Measurements from ENCODE around the gene BTC.
"Not testable (repeated sequence)": the region's sequence is repeated elsewhere in the genome, so short reads cannot be mapped to it uniquely, and the experiment has no call there.

The BTC gene, protein sequence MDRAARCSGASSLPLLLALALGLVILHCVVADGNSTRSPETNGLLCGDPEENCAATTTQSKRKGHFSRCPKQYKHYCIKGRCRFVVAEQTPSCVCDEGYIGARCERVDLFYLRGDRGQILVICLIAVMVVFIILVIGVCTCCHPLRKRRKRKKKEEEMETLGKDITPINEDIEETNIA

DNA sequence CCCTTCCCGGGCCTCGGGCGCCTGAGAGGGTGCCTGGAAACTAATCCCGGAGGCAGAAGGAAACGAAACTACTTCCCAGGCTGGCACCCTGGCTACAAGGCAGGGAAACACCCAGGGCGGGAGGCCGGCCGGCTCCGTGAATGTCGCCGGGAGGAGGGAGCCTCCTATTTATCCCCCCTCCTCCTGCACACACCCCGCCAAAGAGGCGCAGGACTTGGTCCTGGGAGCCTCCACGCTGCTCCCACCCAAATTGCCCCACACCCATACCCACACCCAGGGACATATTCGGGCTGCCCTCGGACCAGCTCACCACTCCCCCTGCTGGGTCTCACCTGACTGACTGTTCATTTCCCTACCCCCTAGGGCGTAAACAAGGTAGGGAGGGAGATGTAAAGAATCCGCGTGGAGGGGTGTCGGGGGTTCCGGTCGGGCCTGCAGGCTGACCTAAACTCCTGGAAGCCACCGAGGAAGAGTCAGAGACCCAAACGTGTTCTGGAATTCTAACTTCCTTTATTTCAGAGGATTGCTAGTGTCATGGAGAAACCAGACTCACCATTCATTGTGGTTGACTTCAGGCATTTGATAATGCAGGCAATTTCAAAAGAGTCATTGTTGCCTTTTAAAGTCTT lies at the start of gene BTC:
Gene BTC (minus strand): TSS at position 142 of the 629 bp plus-strand sequence. CDS start 198 bp downstream, outside the sequence.
- DNase-seq: no peak

DNA sequence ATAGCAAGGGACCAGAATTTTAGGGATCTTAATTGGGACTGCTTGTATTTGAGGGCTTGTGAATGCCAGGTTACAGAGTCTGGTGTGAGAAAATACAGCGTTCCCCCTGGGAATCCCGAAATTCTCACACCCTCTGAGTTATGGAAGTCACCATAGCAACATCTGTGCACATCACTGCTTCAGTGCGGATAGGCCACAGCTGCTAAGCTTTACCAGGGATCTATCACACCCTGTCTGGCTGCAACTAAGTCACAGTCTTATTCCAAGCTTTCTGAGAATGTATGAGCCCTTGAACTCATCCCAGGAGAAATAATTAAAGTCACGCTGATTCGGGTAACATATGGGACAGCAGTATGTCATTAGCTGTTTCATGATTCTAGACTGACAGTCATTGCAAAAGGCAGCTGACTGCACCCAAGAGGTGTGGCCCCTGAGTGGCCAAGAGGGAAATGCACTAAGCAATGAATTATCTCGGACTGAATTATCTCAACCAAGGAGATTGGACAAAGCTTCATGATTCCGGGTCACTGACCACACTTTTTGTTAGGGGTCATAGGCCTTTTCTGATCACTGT lies 46.7 kb upstream of the BTC start:
- DNase-seq: no peak

DNA sequence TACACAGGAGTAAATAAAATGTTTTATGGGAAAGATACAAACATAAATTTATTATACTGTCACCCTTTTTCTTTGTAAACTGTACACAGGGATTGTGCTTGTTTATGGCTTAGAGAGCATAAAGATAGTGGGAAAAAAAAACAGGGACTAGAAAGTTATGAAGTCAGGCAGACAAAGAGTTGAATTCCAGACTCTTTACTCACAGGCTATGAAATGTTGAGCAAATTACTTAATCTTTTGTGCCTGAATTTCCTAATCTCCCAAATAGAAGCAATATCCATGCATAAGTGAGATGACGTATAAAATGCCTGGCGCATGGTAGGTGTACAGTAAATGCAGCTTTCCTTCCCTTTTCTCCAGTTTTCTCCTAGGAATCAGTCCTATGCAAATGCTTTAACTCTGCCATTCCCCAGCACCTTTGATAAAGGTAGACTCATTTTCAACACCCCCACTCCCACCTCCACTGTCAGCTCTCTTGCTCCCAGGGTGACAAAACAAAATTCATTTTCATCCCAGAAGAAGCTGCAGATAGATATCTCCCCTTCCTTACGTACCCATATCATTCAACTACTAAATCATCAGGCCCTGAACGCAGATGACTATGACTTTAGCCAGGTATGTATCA lies 44.5 kb upstream of the BTC start:
- DNase-seq: no peak

DNA sequence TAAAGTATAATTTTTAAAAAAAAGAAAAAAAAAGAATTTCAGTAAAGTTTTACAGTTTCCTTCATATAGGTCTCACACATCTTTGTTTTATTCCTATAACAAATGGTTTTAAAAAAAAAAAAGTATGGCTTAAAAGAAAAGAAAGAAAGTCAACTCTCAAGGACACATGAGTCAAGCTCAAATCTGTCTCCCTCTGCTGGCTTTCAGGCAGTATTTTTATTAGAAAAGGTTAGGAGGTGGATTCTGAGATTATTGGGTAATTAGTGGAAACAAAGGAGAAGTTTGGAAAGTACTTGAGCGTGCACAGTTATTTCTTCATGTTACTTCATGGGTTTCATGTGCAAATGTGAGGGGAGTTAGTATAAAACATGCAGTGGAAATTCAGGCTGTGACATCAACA lies 36.6 kb upstream of the BTC start:
- DNase-seq: no peak

DNA sequence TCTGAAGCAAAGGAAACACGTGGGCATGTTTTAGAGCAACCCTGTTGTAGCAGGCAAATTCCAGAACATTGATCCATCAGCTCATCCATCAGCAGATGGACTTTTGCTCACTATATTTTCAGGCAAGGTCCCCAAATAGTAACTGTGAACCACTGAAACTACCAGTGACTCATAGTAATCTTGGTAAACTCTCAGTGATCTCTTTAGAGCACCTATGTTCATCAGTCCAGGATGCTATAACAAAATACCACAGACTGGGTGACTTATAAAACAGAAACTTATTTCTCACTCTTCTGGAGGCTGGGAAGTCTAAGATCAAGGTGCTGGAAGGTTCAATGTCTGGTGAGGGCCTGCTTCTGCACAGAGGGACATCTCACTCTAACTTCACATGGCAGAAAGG lies 28.9 kb upstream of the BTC start:
- DNase-seq: no peak

DNA sequence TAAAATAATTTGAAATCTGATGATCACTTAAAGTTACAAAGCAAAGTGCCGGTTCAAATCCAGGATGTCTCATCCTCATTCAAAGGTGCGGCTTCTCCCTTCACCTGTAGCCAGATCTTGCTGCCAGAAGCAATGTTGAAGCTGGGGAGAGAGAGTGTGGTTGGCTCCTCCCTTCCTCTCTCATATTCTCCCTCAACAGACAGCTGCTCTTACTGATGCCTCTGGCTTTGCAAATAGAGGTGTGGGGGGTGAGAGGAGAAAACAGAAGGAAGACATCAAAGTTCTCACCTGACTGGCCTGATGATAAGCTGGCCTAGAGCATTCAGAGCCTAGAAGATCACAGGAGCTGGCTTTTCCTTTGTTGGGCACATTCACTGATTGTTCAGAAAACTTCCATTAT lies 28.3 kb upstream of the BTC start:
- no peak for DNase-seq

DNA sequence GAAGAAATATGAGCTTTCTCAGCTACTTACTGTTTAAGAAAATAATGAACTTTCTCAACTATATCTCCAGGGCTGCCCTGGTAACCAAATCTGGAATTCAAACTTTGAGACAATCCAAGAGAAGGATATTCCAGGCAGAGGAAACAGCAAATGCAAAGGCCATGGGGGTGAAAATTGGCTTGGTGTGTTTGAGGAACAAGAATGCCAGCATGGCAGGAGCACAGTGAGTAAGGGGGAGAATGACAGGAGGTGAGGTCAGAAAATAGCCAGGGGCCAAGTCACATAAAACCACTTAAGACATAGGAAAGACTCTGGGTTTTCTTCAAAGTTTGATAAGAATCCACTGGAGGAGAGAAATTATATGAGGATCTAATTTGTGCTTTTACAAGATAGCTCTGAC lies 27.2 kb upstream of the BTC start:
- DNase-seq: no peak

DNA sequence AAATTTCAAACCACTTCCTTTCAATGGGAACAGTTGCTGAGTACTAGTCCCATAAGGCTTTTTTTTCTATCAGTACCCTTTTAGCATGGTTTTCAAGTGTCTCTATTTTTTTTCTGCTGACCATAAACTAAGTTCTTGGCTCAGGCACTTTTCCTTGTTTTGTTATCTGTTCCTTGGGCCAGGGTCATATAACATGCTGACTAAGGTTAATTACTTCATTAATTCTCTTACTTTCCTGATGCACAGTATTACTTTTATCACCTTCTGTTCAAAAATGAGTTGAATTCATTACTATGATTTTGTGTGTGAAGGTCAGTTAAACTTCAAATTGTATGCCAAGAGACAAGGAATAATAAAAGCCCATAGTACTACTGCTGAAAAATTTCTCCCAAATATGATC lies 19.7 kb upstream of the BTC start:
- no peak for DNase-seq

DNA sequence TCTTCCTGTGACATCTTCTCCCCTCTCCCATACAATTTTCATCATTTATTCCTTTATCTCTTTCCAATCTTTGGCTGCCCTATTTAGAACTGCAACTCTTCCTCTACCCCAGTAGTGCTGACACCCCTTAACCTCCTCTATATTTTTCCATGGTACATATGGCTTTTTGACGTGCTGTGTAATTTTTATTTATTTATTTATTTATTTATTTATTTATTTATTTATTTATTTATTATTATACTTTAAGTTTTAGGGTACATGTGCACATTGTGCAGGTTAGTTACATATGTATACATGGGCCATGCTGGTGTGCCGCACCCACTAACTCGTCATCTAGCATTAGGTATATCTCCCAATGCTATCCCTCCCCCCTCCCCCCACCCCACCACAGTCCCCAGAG lies 17.7 kb upstream of the BTC start:
- DNase-seq: not testable (repeated sequence)

DNA sequence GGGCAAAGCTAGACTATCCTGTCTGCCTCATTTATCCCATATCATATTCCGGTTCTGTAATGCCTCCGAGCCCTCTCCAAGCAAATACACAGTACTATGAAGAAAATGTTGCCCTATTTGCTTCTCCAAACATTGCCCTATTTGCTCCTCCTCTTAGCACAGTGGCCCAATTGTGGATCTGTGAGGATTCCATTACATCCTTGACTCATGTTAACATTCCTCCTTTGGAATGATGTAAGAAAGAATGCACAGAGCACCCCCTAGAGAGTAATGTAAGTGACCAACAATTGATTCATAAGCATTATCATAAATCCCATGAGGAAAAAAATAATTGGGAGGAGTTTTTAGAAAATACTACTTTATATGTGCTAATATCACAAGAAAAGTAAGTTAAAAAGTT lies 11.3 kb upstream of the BTC start:
- DNase-seq: no peak

DNA sequence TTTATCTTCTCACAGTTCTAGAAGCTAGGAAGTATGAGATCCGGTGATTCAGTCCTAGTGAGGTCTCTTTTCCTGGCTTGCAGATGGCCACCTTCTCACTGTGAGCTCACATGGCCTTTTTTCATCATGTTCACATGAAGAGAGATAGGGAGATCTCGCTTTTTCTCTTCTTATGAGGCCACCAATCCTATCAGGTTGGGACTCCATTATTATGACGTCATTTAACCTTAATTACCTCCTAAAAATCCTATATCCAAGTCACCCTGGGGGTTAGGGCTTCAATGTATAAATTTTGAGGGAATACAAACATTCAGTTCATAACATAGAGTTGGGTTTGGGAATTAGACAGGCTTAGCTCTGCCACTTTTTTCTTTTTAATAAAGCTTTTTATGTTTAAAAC lies 6.0 kb upstream of the BTC start:
- no peak for DNase-seq

DNA sequence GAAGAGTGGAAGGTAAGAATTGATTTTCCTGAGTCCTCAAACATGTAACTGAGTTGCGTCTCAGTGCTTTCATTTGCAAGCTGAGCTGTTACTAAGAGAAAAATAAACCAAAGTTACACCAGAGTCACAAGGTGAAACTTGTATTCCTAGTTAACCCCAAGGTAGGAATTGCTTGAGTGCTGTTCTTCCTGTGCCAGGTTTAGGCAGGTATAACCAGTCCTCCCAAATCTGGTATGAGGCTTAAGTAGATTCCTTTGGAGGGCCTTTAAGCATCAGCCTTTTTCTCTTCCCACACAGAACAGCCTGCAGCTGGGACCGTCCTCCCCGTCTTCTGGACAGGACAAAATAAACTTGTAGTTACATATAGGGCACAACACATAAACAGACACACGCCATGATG lies 2.3 kb upstream of the BTC start:
- no peak for DNase-seq

DNA sequence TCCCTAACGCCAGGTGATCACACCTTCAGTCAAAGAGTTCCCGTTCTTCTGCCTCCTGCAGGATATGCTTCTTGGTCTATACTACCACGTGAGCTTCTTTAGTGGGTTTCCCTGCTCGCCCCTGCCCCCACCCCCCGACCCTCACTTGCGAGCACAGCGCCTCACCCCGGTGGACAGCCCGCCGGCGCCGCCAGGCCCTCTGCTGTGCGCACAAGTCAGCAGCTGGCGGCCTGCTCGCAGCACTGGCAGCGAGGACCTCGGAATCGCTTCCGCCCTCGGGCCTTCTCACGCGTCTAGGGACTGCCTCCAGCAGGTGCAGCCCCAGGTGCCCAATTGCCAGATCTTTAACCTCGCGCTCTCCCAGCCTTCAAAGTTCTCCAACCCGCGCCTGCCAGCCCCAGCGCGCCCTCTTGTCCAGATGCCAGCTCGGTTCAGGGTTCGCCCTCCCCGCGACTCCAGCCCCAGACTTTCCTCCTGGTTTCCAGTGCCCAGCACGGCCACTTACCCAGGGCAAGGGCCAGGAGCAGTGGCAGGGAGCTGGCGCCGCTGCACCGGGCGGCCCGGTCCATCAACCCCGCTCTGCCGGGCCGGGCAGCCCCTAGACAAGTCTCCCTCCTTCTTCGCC lies 454 bp downstream of the BTC start:
- no peak for DNase-seq

DNA sequence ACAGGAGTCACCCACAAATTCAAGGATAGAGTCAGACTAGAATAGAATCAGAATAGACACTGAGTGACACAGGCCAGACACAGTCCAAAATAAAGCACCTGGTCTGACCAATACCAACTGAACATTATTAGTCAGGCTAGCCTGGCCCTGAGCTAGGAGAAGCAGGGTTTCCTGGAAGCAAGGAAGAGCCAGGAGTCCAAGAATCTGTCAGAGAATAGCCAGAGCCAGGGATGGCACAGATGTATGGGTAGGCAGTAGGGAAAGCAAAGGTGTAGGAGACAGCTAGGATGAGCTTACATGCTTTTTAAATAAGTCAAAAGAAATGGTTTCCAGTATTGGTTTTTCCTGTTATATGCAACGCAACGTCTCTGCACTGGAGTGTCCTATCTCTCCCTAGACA lies 3.7 kb downstream of the BTC start:
- DNase-seq: no peak

DNA sequence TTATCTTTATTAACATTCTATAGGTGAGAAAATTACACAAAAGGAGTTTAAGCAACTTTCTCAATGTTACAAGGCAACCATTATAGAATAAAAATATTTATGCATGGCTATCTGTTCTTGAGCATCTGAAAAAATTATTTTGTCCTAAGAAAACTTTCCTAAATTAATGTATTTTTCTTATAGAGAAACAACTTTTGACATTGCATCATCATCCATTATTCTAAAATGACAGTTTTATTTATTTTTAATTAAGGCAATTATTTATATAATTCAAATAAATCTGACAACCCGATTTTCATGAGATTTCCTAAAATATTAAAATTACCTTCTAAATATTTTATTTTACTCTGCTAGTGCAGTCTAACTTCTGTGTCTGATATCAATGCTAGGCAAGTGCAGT lies 4.8 kb downstream of the BTC start:
- DNase-seq: no peak

DNA sequence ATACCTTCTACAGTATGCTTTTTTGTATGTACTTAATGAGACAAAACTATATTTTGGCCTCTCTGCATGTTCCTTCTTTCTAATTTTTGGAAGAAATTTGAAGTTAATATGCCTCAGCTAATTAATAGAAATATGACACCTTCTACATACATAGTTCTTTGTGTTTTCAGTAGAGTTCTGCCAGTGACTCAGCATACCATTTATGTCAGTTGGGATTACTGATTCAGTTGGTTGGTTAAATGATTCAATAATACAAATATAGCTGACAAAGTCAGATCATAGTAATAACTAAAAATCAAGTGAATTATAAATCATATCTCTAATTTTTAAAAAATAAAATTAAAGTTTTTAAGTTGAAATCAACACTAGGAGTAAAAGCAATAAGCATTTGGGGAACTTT lies 16.8 kb downstream of the BTC start:
- DNase-seq: no peak

DNA sequence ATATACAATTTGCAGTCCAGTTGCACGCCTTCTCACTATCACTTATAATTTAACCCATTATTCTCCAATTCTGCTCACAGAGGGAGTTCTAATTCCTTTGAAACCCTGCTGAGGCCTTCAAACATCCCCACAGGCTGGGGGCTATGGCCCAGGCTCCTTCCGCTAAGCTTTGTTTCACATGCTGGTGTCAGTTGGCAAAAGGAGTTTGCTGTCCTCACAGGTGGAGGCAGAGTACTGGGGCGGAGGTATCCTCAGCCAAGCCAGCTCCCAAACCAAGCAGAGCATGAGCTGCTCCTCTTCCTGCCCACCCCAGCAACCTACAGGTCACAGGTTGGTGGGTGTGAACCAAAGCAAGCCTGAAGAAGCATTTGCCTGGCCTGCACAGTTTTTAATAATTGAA lies 21.5 kb downstream of the BTC start:
- DNase-seq: no peak

DNA sequence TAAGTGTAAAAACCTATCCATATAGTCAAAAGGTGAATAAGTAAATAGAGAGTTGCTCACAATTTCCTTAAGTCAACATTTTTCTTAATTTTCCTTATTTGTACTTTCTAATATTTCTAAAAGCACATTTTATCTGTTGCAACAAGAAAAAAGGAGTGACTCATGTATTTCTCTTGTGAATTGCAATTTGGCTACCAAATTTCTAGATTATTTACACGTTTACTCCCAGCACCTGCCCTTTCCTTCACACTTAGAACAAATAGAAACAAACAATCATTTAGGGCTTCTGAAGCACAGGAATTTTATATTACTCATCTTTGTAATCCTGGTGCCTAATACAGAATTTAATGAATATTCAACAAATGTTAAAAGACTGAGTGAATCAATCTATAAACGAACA lies 22.2 kb downstream of the BTC start:
- no peak for DNase-seq

DNA sequence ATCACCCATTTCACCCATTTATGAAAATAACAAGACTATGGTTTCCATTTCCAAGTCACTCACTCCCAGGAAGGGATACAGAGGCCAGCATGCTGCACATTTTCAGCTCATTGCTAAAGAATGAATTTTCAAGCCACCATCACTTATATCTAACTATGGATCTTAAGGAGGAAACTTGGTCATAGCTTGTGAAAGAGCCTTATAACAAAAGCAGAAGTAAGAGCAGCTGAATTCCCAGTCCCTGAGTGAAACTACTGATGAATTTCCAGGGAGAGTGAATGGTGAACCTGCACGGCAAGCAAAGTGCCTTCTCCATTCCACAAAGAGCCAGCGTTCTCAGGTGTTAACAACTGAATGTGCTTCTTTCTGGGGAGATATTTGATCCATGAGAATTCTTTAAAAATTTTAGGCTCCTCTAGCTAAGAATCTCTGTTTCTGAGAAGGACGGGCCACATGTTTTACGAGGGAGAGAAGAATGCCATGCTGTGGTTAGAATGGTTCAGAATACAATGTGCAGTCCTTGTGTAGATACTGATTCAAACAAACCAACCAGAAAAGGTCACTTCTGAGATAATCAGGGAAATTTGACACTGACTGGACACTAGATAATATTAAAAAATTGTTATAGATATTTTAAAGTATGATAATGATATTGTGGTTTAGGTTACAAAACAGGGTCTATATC lies 24.0 kb downstream of the BTC start:
- DNase-seq: no peak

DNA sequence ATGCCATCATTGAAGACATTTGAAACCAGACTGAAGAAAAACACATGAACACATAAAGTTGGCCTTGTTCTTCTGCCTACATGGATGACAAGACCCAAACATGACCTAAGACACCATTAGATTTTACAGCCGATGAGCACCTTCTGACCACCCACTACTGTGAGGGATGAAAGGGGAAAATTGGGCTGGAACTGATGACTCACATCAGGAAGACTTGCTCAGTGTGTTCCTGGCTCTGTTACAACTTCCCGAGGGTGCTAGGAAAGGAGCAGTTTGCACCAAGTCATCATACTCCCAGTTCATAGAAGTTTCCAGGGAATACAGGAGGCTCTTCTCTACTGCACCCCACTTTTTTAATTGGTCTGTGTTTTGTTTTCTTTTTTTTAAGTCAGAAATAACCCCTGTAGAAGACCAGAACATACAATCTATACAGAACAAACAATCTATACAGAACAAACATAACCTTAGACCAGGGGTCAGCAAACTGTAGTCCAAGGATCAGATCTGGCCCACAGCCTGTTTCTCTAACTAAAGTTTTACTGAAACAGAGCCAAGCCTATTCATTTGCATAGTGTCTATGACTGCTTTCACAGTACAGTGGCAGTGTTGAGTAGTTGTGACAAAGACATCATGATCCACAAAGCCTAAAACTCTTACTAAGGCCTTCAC lies 25.3 kb downstream of the BTC start:
- no peak for DNase-seq

DNA sequence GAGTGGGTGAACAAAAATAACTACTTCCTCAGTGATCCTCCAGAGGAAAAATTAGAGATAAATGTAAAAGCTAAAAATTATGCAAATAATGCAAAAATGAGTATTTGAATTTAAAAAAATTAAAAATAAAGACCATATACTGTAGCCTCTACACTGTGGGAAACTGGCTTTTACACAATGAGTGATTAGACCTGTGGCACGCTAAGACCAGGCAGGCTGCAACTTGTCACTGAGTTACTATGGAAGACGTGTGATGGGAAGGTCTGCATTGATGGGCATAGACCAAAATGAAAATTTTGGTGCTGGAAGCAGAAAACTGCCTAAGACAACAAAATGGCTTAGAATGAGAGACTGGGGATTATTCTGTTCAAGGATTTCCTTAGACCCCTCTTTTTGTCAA lies 30.2 kb downstream of the BTC start:
- no peak for DNase-seq

DNA sequence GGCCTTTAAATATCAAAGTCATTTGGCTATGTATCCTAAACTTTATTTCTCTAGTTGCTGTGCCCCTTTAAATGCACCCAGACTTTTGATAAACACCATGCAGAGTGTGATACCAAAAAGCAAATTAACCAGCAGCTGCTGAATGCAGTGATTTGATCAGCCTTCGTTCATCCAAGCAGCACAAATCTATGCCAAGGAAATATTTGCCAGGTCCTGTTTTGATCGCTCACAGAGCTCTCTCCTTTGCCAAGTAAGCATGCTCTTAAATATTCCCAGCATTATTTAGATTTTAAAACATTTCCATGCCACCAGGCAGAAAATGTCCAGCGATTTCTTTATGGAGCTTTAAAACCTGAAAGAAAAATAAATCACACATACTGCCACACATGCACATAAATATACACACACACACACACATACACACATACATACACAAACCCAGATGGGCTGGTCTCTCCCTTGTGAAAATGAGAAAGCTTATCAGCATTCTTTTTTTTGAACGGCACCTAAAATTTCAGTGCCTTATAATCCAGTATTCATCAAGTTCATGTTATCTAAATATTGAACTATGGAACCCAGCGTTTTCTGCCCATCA lies 35.7 kb downstream of the BTC start:
- DNase-seq: no peak
